GM18909 (cell line): Measurements from ENCODE around the gene ITLN1.
"Not testable (repeated sequence)": the region's sequence is repeated elsewhere in the genome, so short reads cannot be mapped to it uniquely, and the experiment has no call there.

Experiments
- ATAC-seq: cut with Tn5 transposase; IDR thresholded peaks from one replicate; pipeline ENCODE4 v1.9.1; 2021; ENCODE audit warnings: mild to moderate bottlenecking; ENCODE audit not compliant: unreplicated experiment, poor library complexity

ITLN1 gene

GRCh38 chr1:160885042-160885441 is at the start of gene ITLN1:
Gene ITLN1 (minus strand): TSS chr1:160885180. CDS start chr1:160884877, 303 bp downstream.
- no peak for ATAC-seq

GRCh38 chr1:160933305-160933704 is 48.3 kb upstream of the ITLN1 start:
- ATAC-seq, result not testable (repeated sequence)

- no peak for ATAC-seq
These were observed 40.8 kb upstream of the ITLN1 start for GRCh38 chr1:160925652-160926244.

GRCh38 chr1:160924791-160925651 is 40.0 kb upstream of the ITLN1 start:
- no peak for ATAC-seq

- no peak for ATAC-seq
These were observed 31.7 kb upstream of the ITLN1 start for GRCh38 chr1:160916666-160917065.

GRCh38 chr1:160913229-160913628 is 28.2 kb upstream of the ITLN1 start:
- not testable (repeated sequence) for ATAC-seq

- no peak for ATAC-seq
These were observed 26.9 kb upstream of the ITLN1 start for GRCh38 chr1:160911925-160912324.

GRCh38 chr1:160911441-160911840 is 26.5 kb upstream of the ITLN1 start:
- ATAC-seq, result no peak

GRCh38 chr1:160910170-160910750 is 25.3 kb upstream of the ITLN1 start:
- ATAC-seq, result no peak

GRCh38 chr1:160907976-160908375 is 23.0 kb upstream of the ITLN1 start:
- ATAC-seq, result no peak

- no peak for ATAC-seq
These were observed 20.6 kb upstream of the ITLN1 start for GRCh38 chr1:160905617-160905989.

- ATAC-seq, result no peak
These were observed 20.0 kb upstream of the ITLN1 start for GRCh38 chr1:160904783-160905616.

GRCh38 chr1:160902251-160902650 is 17.3 kb upstream of the ITLN1 start:
- ATAC-seq, result not testable (repeated sequence)

- ATAC-seq, result no peak
These were observed 16.8 kb upstream of the ITLN1 start for GRCh38 chr1:160901768-160902167.

- ATAC-seq, result not testable (repeated sequence)
These were observed 15.7 kb upstream of the ITLN1 start for GRCh38 chr1:160900683-160901082.

GRCh38 chr1:160894368-160895135 is 9.6 kb upstream of the ITLN1 start:
- not testable (repeated sequence) for ATAC-seq

GRCh38 chr1:160891474-160891873 is 6.5 kb upstream of the ITLN1 start:
- no peak for ATAC-seq

GRCh38 chr1:160888926-160889325 is 3.9 kb upstream of the ITLN1 start:
- no peak for ATAC-seq

GRCh38 chr1:160887071-160887470 is 2.1 kb upstream of the ITLN1 start:
- ATAC-seq, result no peak

GRCh38 chr1:160884579-160884978 is 401 bp downstream of the ITLN1 start:
- ATAC-seq, result no peak
